KMS-11 (cell line): ENCODE measurements around the gene FNDC7.

Source experiments
- H2AFZ ChIP-seq: fragments of 200-600 bp; sonication (generic); 2 replicates; pipeline ENCODE4 v1.6.1; 2016; ENCODE audit warnings: antibody characterized with exemption, mixed run types, low read depth
- H3K27ac ChIP-seq: fragments of 200-600 bp; sonication (generic); 2 replicates; pipeline ENCODE4 v1.6.1; 2016; ENCODE audit warnings: mild to moderate bottlenecking, mixed run types
- H3K27me3 ChIP-seq: fragments of 200-600 bp; sonication (generic); 2 replicates; pipeline ENCODE4 v1.6.1; 2017; ENCODE audit warnings: mild to moderate bottlenecking, low read depth, mixed run types, moderate library complexity; ENCODE audit not compliant: insufficient read depth
- H3K36me3 ChIP-seq: fragments of 200-600 bp; sonication (generic); 2 replicates; pipeline ENCODE4 v1.6.1; 2017; ENCODE audit warnings: mild to moderate bottlenecking, mixed run types; ENCODE audit not compliant: insufficient read depth
- H3K4me1 ChIP-seq: fragments of 200-600 bp; sonication (generic); 2 replicates; pipeline ENCODE4 v1.6.1; 2016; ENCODE audit warnings: mild to moderate bottlenecking, low read depth, mixed run types; ENCODE audit not compliant: poor library complexity, severe bottlenecking
- H3K4me2 ChIP-seq: fragments of 200-600 bp; sonication (generic); 2 replicates; pipeline ENCODE4 v1.7.0; 2016; ENCODE audit warnings: mild to moderate bottlenecking, mixed run types
- H3K4me3 ChIP-seq: fragments of 200-600 bp; sonication (generic); IDR thresholded peaks from 2 replicates; pipeline ENCODE4 v1.6.1; 2017; ENCODE audit warnings: low read depth, low read length, mixed read lengths; ENCODE audit not compliant: insufficient read depth
- H3K79me2 ChIP-seq: fragments of 200-600 bp; sonication (generic); 2 replicates; pipeline ENCODE4 v1.6.1; 2016; ENCODE audit warnings: low read depth, mixed run types; ENCODE audit not compliant: insufficient read depth
- H3K9ac ChIP-seq: fragments of 200-600 bp; sonication (generic); 2 replicates; pipeline ENCODE4 v1.6.1; 2016; ENCODE audit warnings: mild to moderate bottlenecking, mixed run types
- H4K20me1 ChIP-seq: fragments of 200-600 bp; sonication (generic); 2 replicates; pipeline ENCODE4 v1.6.1; 2016; ENCODE audit warnings: mild to moderate bottlenecking, mixed run types; ENCODE audit not compliant: insufficient read depth
- TF ChIP-seq, protein P1 (sequence below): fragments of 200-600 bp; sonication (generic); conservative IDR thresholded peaks from 2 replicates; pipeline ENCODE4 v1.6.1; 2017; ENCODE audit warnings: low read depth, mild to moderate bottlenecking, antibody characterized with exemption, low read length, moderate library complexity, mixed read lengths

Gene FNDC7

DNA sequence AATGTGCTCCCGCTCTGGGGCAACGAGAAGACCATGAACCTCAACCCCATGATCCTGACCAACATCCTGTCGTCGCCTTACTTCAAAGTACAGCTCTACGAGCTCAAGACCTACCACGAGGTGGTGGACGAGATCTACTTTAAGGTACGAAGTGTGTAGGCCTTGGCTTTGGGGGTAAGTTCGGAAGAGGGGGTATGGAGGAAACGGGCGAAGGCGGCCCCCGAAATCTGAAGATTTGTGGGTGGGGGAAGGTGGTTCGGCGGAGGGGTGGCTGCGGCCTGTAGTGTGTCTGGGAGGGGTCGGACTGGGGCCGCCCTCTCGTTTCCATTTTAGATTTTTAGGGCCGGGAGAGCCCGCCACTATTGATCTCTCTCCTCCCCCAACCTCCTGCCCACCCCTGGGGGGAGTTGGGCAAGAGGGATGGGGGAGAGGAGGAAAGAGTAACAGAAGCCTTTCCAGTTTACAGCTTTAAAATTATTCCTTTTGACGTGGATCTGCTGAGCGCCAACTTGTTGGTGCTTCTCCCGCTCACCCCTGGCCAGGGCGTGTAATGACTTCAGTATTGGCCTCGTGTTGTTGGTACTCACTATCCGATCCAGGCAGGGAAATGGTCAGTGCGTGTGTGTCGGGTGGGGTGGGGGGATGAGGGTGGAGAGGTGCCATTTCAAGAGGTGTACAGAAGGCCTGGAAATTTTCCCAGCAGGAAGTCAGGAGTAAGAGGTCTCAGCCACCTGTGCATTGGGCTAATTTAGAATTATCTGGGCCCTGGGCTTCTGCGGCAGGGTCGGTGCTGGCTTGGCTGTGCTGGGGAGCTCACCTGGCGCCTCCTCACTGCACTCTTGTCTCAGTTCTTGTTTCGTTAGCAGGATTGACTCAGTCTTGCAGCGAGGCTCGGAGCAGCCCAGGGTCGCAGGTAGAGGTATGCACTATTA lies 19.7 kb upstream of the FNDC7 start:
- Histone ChIP-seq H3K4me2 (peak overlapping the region; percentile 61), H3K27me3 (no peaks in the 10 kb centered on the region), H4K20me1 (no peaks in the 10 kb centered on the region; the same call in 1 of the 2 replicates), H3K4me1 (peaks cover 18% of the 10 kb centered on the region), H3K79me2 (peaks cover 54% of the 10 kb centered on the region), H3K27ac (peak overlapping the region; percentile 96), H3K36me3 (peaks cover 10% of the 10 kb centered on the region; the same call in 1 of the 2 replicates), H2AFZ (peak overlapping the region; percentile 85), H3K9ac (peak overlapping the region; percentile 94), H3K4me3 (peak overlapping the region; percentile 32)
- TF ChIP-seq, protein P1, sequence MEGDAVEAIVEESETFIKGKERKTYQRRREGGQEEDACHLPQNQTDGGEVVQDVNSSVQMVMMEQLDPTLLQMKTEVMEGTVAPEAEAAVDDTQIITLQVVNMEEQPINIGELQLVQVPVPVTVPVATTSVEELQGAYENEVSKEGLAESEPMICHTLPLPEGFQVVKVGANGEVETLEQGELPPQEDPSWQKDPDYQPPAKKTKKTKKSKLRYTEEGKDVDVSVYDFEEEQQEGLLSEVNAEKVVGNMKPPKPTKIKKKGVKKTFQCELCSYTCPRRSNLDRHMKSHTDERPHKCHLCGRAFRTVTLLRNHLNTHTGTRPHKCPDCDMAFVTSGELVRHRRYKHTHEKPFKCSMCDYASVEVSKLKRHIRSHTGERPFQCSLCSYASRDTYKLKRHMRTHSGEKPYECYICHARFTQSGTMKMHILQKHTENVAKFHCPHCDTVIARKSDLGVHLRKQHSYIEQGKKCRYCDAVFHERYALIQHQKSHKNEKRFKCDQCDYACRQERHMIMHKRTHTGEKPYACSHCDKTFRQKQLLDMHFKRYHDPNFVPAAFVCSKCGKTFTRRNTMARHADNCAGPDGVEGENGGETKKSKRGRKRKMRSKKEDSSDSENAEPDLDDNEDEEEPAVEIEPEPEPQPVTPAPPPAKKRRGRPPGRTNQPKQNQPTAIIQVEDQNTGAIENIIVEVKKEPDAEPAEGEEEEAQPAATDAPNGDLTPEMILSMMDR = no peak

DNA sequence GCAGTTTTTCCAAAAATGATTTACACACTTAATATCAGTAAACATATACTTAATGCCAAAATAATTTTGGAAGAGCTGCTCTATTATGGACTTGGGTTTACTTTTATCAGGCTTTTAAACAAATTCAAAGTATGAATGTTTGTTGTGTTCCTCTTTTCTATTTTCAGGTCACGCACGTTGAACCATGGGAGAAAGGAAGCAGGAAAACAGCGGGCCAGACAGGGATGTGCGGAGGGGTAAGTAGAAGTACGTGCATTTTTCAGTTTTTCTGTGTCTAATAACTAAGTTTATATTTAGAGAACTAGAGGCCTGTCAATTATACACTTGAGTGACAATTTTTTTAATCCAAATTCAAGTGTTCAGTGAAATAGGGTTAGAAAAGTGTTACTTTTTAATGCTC lies 17.2 kb upstream of the FNDC7 start:
- H3K4me1 ChIP-seq = peaks cover 18% of the 10 kb centered on the region
- no peaks in the 10 kb centered on the region for H3K27me3 ChIP-seq
- 0 out of 2 replicates have a peak overlapping the region, but pooled peaks have one; percentile 61 for H3K4me2 ChIP-seq
- H3K27ac ChIP-seq = no peak overlapping the region
- no peak overlapping the region for H3K9ac ChIP-seq
- no peak overlapping the region for H2AFZ ChIP-seq
- peaks cover 12% of the 10 kb centered on the region; the same call in 1 of the 2 replicates for H3K36me3 ChIP-seq
- TF ChIP-seq, protein P1 = no peak
- no peak overlapping the region for H3K4me3 ChIP-seq
- H4K20me1 ChIP-seq = no peaks in the 10 kb centered on the region; the same call in 1 of the 2 replicates
- H3K79me2 ChIP-seq = peaks cover 54% of the 10 kb centered on the region

DNA sequence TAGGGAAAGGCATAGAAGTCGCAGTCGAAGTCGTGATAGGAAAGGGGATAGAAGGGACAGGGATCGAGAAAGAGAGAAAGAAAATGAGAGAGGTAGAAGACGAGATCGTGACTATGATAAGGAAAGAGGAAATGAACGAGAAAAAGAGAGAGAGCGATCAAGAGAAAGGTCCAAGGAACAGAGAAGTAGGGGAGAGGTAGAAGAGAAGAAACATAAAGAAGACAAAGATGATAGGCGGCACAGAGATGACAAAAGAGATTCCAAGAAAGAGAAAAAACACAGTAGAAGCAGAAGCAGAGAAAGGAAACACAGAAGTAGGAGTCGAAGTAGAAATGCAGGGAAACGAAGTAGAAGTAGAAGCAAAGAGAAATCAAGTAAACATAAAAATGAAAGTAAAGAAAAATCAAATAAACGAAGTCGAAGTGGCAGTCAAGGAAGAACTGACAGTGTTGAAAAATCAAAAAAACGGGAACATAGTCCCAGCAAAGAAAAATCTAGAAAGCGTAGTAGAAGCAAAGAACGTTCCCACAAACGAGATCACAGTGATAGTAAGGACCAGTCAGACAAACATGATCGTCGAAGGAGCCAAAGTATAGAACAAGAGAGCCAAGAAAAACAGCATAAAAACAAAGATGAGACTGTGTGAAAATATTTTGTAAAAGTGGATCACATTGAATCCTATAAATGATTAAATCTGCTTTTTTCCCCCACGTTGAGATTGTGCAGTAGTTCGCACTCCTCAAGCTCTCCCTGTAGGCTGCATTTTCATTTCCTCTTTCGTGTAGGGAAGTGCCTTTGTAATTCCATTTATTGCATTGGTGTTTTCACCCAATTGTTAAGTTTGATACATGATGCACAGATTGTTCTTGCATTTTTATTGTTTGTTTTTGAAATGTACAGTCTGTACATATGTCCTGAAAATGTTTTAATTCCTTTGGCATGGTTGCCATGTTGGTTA lies 13.1 kb upstream of the FNDC7 start:
- no peak overlapping the region for H3K4me2 ChIP-seq
- H3K36me3 ChIP-seq = peaks cover 12% of the 10 kb centered on the region; the same call in 1 of the 2 replicates

More for the DNA sequence above, 13.1 kb upstream of the FNDC7 start:
- Histone ChIP-seq H3K27me3 (no peaks in the 10 kb centered on the region), H3K27ac (no peak overlapping the region), H3K4me3 (no peak overlapping the region), H3K4me1 (peaks cover 11% of the 10 kb centered on the region), H2AFZ (no peak overlapping the region), H3K9ac (no peak overlapping the region), H4K20me1 (no peaks in the 10 kb centered on the region), H3K79me2 (peaks cover 21% of the 10 kb centered on the region)
- TF ChIP-seq, protein P1 = no peak
